Hepatocyte (in vitro differentiated cells): ENCODE measurements around the gene HOXA1. TPM values are rescaled to one million over a fixed set of nuclear protein-coding genes. Genes with fewer than 3 reads are reported as not detected.

Experiments used
- DNase-seq: peaks from one replicate; pipeline ENCODE4 v3.0.0-alpha.2; 2016; ENCODE audit warnings: low spot score
- H2AFZ ChIP-seq: fragments of 200-600 bp; sonication (generic); 2 replicates; pipeline ENCODE4 v1.6.0; 2016; ENCODE audit warnings: antibody characterized with exemption, mild to moderate bottlenecking
- H3K27ac ChIP-seq: fragments of 200-600 bp; sonication (generic); 2 replicates; pipeline ENCODE4 v1.5.1; 2016; ENCODE audit warnings: mild to moderate bottlenecking
- H3K27me3 ChIP-seq: fragments of 200-600 bp; sonication (generic); 2 replicates; pipeline ENCODE4 v1.6.1; 2016
- H3K36me3 ChIP-seq: fragments of 200-600 bp; sonication (generic); replicated peaks from 2 replicates; pipeline ENCODE4 v1.5.1; 2016; ENCODE audit warnings: low read depth; ENCODE audit not compliant: insufficient read depth
- H3K4me1 ChIP-seq: fragments of 200-600 bp; sonication (generic); 2 replicates; pipeline ENCODE4 v1.5.1; 2016; ENCODE audit warnings: mild to moderate bottlenecking, moderate library complexity; ENCODE audit not compliant: insufficient read depth
- H3K4me2 ChIP-seq: fragments of 200-600 bp; sonication (generic); 2 replicates; pipeline ENCODE4 v1.6.0; 2016
- H3K4me3 ChIP-seq: fragments of 200-600 bp; sonication (generic); 2 replicates; pipeline ENCODE4 v1.5.1; 2016; ENCODE audit warnings: mild to moderate bottlenecking
- H3K79me2 ChIP-seq: fragments of 200-600 bp; sonication (generic); 2 replicates; pipeline ENCODE4 v1.6.0; 2017; ENCODE audit warnings: mild to moderate bottlenecking
- H3K9me2 ChIP-seq: fragments of 200-600 bp; sonication (generic); replicated peaks from 2 replicates; pipeline ENCODE4 v1.6.0; 2017; ENCODE audit warnings: mild to moderate bottlenecking; ENCODE audit not compliant: insufficient read depth
- H3K9me3 ChIP-seq: fragments of 200-600 bp; sonication (generic); 2 replicates; pipeline ENCODE4 v1.5.1; 2016; ENCODE audit warnings: low read depth, mild to moderate bottlenecking
- H4K20me1 ChIP-seq: fragments of 200-600 bp; sonication (generic); 2 replicates; pipeline ENCODE4 v1.6.0; 2016; ENCODE audit warnings: mild to moderate bottlenecking; ENCODE audit not compliant: insufficient read depth, poor library complexity, severe bottlenecking
- CTCF ChIP-seq: fragments of 200-600 bp; sonication (generic); IDR thresholded peaks from 2 replicates; pipeline ENCODE4 v1.5.1; 2016; ENCODE audit warnings: antibody characterized with exemption, mild to moderate bottlenecking; ENCODE audit not compliant: poor library complexity
- EZH2 ChIP-seq: fragments of 200-600 bp; sonication (generic); IDR thresholded peaks from 2 replicates; pipeline ENCODE4 v1.6.1; 2016; ENCODE audit warnings: antibody characterized with exemption, mild to moderate bottlenecking, borderline replicate concordance
- EZH2phosphoT487 ChIP-seq: fragments of 200-600 bp; sonication (generic); IDR thresholded peaks from one replicate; pipeline ENCODE4 v1.6.1; 2018; ENCODE audit warnings: antibody characterized with exemption, mild to moderate bottlenecking, low read depth, moderate library complexity; ENCODE audit not compliant: unreplicated experiment, severe bottlenecking
- WGBS: methylation state at CpG from one replicate; pipeline ENCODE4 v1.1.6; 2016; ENCODE audit warnings: low lambda C conversion rate; ENCODE audit errors: missing lambda C conversion rate; 5-methylcytosine and 5-hydroxymethylcytosine counted together
- polyA plus RNA-seq: library from polyadenylated mRNA; unstranded; fragments of >200 nt; fragmentation: Nextera tagmentation; extraction: Ambion mirVana; gene quantifications from 2 replicates; pipeline ENCODE4 v1.2.1, GENCODE V29; 2016
- total RNA-seq: library from RNA; depleted of rRNA; stranded (reverse); fragments of >200 nt; gene quantifications from 2 replicates; pipeline ENCODE4 v1.2.3, GENCODE V29; 2014

HOXA1 gene
- total and polyA plus RNA-seq, 2 experiments from 2014 or later = 0.25 to 0.30 TPM

- Histone ChIP-seq H4K20me1 (no peaks in the 10 kb centered on the region), H2AFZ (peak overlapping the region; percentile 10)
Observed at GRCh38 chr7:27112955-27113949, 17.5 kb upstream of the HOXA1 start.

GRCh38 chr7:27112361-27112760 lies 16.6 kb upstream of the HOXA1 start:
- Histone ChIP-seq H3K36me3 (no peaks in the 10 kb centered on the region), H4K20me1 (no peaks in the 10 kb centered on the region), H3K4me1 (peaks cover 18% of the 10 kb centered on the region), H3K27me3 (peaks cover 80% of the 10 kb centered on the region), H2AFZ (no peak overlapping the region), H3K9me3 (no peaks in the 10 kb centered on the region), H3K4me3 (no peak overlapping the region), H3K79me2 (peaks cover 20% of the 10 kb centered on the region), H3K4me2 (peak overlapping the region; percentile 91), H3K9me2 (no peaks in the 10 kb centered on the region), H3K27ac (peak overlapping the region; percentile 80)
- no peak for TF ChIP-seq EZH2phosphoT487
- WGBS = 56% methylated on average over 4 of the region's 4 CpGs
- no peak for DNase-seq

More at GRCh38 chr7:27112955-27113949, 17.5 kb upstream of the HOXA1 start:
- Histone ChIP-seq H3K4me2 (peak overlapping the region; percentile 91), H3K9me2 (no peaks in the 10 kb centered on the region), H3K4me3 (peak overlapping the region; percentile 24), H3K36me3 (no peaks in the 10 kb centered on the region), H3K4me1 (peaks cover 18% of the 10 kb centered on the region), H3K79me2 (peaks cover 24% of the 10 kb centered on the region), H3K27ac (peak overlapping the region; percentile 80), H3K9me3 (no peaks in the 10 kb centered on the region), H3K27me3 (peaks cover 75% of the 10 kb centered on the region)
- DNase-seq = peak; percentile 84
- TF ChIP-seq CTCF (no peak), EZH2 (peak; percentile 91), EZH2phosphoT487 (peak; percentile 65)
- WGBS = 8% methylated on average over 39 of the region's 57 CpGs

DNA sequence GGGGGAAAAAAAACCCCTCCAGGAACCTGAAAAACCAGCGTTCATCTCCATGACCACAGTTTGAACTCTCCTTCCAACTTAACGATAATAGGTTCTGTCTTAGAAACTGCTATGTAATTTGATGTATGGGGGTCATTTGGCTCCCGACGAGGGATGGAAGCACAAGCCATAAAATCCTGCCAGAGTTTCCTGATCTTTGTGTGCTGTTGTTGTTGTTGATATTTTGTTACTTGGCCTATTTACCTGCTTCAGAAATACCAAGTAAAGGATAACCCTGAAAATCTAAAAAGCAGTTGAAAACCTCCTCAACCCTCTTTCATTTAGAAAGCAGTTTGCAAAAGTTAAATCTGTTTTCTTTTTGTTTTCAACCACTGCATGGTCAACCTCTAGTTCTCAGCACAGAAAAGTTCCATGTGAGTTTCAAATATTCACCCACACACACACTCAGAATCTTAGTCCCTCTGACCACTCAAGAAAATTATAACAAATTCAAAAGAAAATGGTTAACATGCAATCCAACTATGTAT lies 16.0 kb upstream of the HOXA1 start:
- H3K4me1 ChIP-seq = peaks cover 19% of the 10 kb centered on the region
- no peak for DNase-seq
- TF ChIP-seq EZH2phosphoT487 (no peak), CTCF (no peak), EZH2 (no peak)
- no peaks in the 10 kb centered on the region for H3K9me2 ChIP-seq
- peak overlapping the region; percentile 56 for H3K27ac ChIP-seq
- WGBS = 25% methylated on average over 4 of the region's 4 CpGs
- no peaks in the 10 kb centered on the region for H4K20me1 ChIP-seq
- no peaks in the 10 kb centered on the region for H3K9me3 ChIP-seq
- H3K79me2 ChIP-seq = peaks cover 18% of the 10 kb centered on the region
- peaks cover 81% of the 10 kb centered on the region for H3K27me3 ChIP-seq
- H3K36me3 ChIP-seq = no peaks in the 10 kb centered on the region
- no peak overlapping the region for H2AFZ ChIP-seq
- no peak overlapping the region for H3K4me3 ChIP-seq
- H3K4me2 ChIP-seq = peak overlapping the region; percentile 91
